IPS DF 6.9 (cell line): ENCODE results near the gene SH3GLB2.
"Not testable (repeated sequence)": the region's sequence is repeated elsewhere in the genome, so short reads cannot be mapped to it uniquely, and the experiment has no call there.

Source experiments
- DNase-seq: peaks from one replicate; pipeline ENCODE4 v3.0.0-alpha.2; 2013; ENCODE audit warnings: low read depth, low spot score
- H3K27ac ChIP-seq: one replicate; pipeline ENCODE4 v1.5.1; 2013; ENCODE audit warnings: low read length, control low read depth
- H3K27me3 ChIP-seq: 2 replicates; pipeline ENCODE4 v1.6.1; 2013; ENCODE audit warnings: mild to moderate bottlenecking, low read length; ENCODE audit not compliant: control insufficient read depth, insufficient read depth
- H3K36me3 ChIP-seq: 2 replicates; pipeline ENCODE4 v1.6.1; 2013; ENCODE audit warnings: low read length; ENCODE audit not compliant: control insufficient read depth, insufficient read depth
- H3K4me1 ChIP-seq: 2 replicates; pipeline ENCODE4 v1.6.1; 2013; ENCODE audit warnings: low read length; ENCODE audit not compliant: control insufficient read depth, insufficient read depth
- H3K4me3 ChIP-seq: 2 replicates; pipeline ENCODE4 v1.5.1; 2013; ENCODE audit warnings: mild to moderate bottlenecking, low read length
- H3K9me3 ChIP-seq: 2 replicates; pipeline ENCODE4 v1.6.1; 2013; ENCODE audit warnings: low read length, inconsistent platforms; ENCODE audit not compliant: control insufficient read depth, insufficient read depth
- WGBS: extraction: QIAGEN DNeasy Blood & Tissue Kit; methylation state at CpG from one replicate; pipeline ENCODE4 v1.1.7; 2013; ENCODE audit warnings: mixed read lengths, missing lambda C conversion rate; ENCODE audit not compliant: insufficient read length, insufficient coverage; 5-methylcytosine and 5-hydroxymethylcytosine counted together

SH3GLB2 gene

DNA sequence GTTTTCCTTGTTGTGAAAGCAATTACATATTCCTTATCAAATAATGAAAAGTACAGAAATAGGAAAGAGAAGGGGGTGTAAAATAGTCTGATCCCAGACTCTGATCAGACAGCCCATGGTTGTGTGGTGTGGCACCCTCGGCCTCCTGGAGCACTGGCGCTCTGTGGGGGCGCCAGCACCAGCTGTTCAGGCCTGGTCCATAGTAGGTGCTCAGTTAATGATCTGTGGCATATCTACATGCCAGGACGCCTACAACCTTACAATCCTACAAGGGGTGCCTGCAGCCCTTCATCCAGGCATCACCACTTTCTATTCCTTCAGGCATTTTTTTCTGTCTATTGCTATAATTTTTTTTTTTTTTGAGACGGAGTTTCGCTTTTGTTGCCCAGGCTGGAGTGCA lies 24.9 kb upstream of the SH3GLB2 start:
- Histone ChIP-seq H3K4me3 (no peak overlapping the region), H3K4me1 (no peaks in the 10 kb centered on the region), H3K27me3 (no peaks in the 10 kb centered on the region), H3K27ac (no peak overlapping the region), H3K36me3 (peaks cover 19% of the 10 kb centered on the region), H3K9me3 (no peaks in the 10 kb centered on the region)
- no CpG with 5 or more reads among the region's 6 CpGs for WGBS
- no peak for DNase-seq

DNA sequence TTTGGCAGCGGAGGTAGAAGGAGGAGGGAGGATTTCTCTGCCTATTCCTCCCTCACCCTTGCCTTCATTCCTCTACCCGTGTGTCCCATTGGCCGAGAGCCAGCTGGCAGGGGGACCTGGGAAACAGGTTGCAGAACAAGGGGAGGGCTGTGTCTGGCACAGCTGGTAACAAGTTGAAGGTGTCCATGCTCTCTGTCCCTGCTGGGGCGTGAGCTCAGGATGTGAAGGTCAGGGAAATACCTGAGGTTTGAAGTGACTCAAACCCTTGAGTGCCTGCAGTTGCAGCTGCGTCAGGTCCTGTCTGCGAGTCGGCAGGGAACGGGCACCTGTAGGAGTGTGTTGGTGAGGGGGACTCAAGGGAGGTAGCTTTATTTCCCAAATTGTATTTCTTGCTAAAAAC lies 24.5 kb upstream of the SH3GLB2 start:
- H3K36me3 ChIP-seq = peaks cover 19% of the 10 kb centered on the region
- DNase-seq = no peak
- WGBS = no CpG with 5 or more reads among the region's 8 CpGs

DNA sequence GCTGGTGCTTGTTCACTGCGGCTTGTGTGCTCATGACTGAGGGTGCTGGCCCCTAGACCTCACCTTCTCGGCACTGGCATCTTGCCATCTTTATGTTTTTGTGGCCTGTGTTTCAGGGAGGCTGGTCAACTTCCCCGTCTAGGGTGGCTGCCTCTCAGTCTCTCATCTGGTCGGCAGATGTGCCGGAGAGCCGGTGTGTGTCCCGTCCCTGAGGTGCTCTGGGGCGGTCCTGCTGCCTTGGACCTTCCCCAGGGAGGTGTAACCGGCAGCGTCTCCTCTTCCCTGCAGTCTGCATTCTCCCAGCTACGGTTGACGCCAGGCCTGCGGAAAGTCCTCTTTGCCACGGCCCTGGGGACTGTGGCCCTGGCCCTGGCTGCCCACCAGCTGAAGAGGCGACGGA lies 13.9 kb upstream of the SH3GLB2 start:
- DNase-seq = no peak
- H3K4me3 ChIP-seq = no peak overlapping the region
- H3K27ac ChIP-seq = no peak overlapping the region
- H3K4me1 ChIP-seq = 0 out of 2 replicates have a peak, but pooled peaks cover 3% of the 10 kb centered on the region
- H3K9me3 ChIP-seq = no peaks in the 10 kb centered on the region
- H3K36me3 ChIP-seq = peaks cover 9% of the 10 kb centered on the region
- no peaks in the 10 kb centered on the region for H3K27me3 ChIP-seq
- no CpG with 5 or more reads among the region's 16 CpGs for WGBS

More for the DNA sequence above, 24.5 kb upstream of the SH3GLB2 start:
- no peak overlapping the region for H3K4me3 ChIP-seq
- no peaks in the 10 kb centered on the region for H3K9me3 ChIP-seq
- H3K27ac ChIP-seq = no peak overlapping the region
- H3K27me3 ChIP-seq = no peaks in the 10 kb centered on the region
- H3K4me1 ChIP-seq = no peaks in the 10 kb centered on the region

GRCh38 chr9:129040113-129040643 lies 12.0 kb upstream of the SH3GLB2 start:
- Histone ChIP-seq H3K36me3 (peaks cover 9% of the 10 kb centered on the region), H3K27ac (no peak overlapping the region), H3K9me3 (no peaks in the 10 kb centered on the region), H3K4me3 (no peak overlapping the region), H3K4me1 (0 out of 2 replicates have a peak, but pooled peaks cover 3% of the 10 kb centered on the region), H3K27me3 (no peaks in the 10 kb centered on the region)
- no peak for DNase-seq
- no CpG with 5 or more reads among the region's 12 CpGs for WGBS

DNA sequence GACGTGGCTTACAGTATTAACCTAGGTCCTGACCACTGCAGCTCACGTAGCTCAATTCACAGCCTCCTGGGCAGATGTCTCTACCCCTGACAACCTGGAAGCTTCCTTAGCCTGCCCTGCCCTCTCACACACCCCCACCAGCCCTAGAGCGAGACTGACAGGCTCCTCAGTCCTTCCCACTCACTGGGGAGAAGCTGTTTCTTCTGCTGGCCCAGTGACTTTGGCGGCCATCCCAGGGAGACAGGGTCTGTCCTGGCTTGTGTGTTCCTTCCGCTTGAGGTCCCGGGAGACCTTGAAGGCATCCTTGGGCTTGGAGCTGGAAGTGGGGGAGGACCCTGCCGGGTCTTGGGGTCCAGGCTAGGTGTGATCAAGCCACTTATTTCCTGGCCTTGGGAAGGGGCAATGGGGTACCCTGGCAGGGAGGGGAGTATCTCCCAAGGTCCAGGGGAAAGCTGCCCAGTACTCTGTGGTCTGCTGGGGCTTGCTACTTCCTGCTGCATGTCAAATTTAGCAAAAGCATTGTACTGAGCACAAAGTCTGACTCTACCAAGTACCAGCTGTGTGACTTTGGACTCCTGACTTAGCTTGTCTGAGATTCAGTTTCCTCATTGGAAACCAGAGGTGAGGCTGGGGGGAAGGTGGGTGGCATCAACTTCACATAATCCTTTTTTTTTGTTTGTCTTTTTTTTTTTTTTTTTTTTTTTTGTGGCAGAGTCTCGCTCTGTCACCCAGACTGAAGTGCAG lies 10.2 kb upstream of the SH3GLB2 start:
- Histone ChIP-seq H3K27ac (no peak overlapping the region), H3K4me3 (no peak overlapping the region)

GRCh38 chr9:129037767-129038098 lies 9.6 kb upstream of the SH3GLB2 start:
- Histone ChIP-seq H3K4me3 (no peak overlapping the region), H3K36me3 (peaks cover 9% of the 10 kb centered on the region), H3K27ac (no peak overlapping the region), H3K9me3 (no peaks in the 10 kb centered on the region), H3K4me1 (0 out of 2 replicates have a peak, but pooled peaks cover 3% of the 10 kb centered on the region), H3K27me3 (no peaks in the 10 kb centered on the region)
- WGBS = no CpG with 5 or more reads among the region's 6 CpGs
- no peak for DNase-seq

More for the DNA sequence above, 10.2 kb upstream of the SH3GLB2 start:
- WGBS = no CpG with 5 or more reads among the region's 8 CpGs
- Histone ChIP-seq H3K4me1 (0 out of 2 replicates have a peak, but pooled peaks cover 3% of the 10 kb centered on the region), H3K36me3 (peaks cover 9% of the 10 kb centered on the region), H3K27me3 (no peaks in the 10 kb centered on the region), H3K9me3 (no peaks in the 10 kb centered on the region)
- no peak for DNase-seq

DNA sequence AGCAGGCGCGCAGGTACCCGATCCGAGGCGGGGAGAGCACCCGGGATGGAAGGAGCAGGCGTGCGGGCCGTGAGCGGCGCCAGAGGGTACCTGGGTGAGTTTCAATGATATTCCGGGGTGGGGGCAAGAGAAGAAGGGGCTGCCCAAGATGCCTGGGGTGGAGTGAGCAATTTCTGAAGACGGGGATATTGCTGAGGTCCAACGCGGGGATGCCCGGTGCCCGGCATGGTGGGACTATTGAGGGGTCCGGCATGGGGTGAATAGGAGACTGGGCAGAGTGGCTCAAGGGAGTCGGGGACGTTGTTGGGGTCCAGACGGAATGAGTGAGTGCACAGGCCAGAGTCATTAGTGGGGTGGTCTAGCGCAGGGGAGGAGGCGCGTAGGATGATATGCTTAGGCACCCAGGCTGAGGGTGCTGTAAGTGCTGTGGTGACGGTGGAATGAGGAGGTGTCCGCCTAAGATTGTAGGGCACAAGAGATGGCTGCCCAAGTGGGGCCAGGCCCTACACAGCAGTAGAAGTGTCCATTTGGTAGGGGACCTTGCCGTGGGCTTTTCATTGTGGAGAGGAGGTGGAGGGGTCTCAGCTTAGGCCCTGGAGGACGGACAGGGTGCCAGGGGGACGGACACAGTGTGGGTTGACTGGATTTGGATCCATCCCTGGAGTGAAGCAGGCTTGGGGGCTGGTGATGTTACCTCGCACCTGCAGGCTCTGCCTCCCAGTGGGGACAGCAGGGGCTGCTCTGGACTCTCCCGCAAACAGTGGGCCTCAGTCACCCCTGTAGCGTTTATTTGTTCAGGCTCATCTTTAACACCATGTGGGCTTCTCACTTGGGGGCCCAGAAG lies 9.0 kb upstream of the SH3GLB2 start:
- no CpG with 5 or more reads among the region's 32 CpGs for WGBS
- H3K9me3 ChIP-seq = no peaks in the 10 kb centered on the region
- no peak overlapping the region for H3K27ac ChIP-seq
- H3K27me3 ChIP-seq = no peaks in the 10 kb centered on the region
- 0 out of 2 replicates have a peak, but pooled peaks cover 3% of the 10 kb centered on the region for H3K4me1 ChIP-seq
- DNase-seq = no peak
- peaks cover 5% of the 10 kb centered on the region for H3K36me3 ChIP-seq
- H3K4me3 ChIP-seq = peak overlapping the region; percentile 98

- 0 out of 2 replicates have a peak, but pooled peaks cover 3% of the 10 kb centered on the region for H3K4me1 ChIP-seq
- peak within 1 kb of the TSS; percentile 98 for H3K4me3 ChIP-seq
- H3K36me3 ChIP-seq = no peaks in the 10 kb centered on the region
- no peaks in the 10 kb centered on the region for H3K9me3 ChIP-seq
- no peak within 1 kb of the TSS for H3K27ac ChIP-seq
- WGBS = no CpG with 5 or more reads among the region's 49 CpGs
- peak; percentile 94 for DNase-seq
- H3K27me3 ChIP-seq = no peaks in the 10 kb centered on the region
These were observed 8.3 kb upstream of the SH3GLB2 start, which contains the start of gene MIGA2 for GRCh38 chr9:129036241-129036922. TSS of gene MIGA2 (plus strand) at chr9:129036626. CDS start at chr9:129040595, 3,969 bp downstream.

DNA sequence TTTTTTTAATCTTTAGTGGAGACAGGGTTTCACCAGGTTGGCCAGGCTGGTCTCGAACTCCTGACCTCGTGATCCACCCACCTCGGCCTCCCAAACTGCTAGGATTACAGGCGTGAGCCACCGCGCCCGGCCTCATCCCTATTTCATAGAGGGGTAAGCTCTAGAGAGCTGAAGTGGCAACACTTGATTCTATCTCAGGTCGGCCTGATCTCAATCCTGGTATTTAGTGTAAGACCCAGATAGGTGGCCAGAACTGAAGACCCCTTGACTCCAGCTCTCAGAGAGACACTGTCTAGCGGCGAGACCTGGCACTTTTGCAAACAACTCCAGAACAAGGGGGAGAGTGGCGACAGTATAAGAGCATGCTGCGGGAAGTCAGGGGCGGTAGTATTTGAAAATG lies 7.7 kb upstream of the SH3GLB2 start:
- not testable (repeated sequence) for H3K9me3 ChIP-seq, DNase-seq, H3K27ac ChIP-seq, H3K36me3 ChIP-seq, H3K4me3 ChIP-seq, H3K4me1 ChIP-seq, H3K27me3 ChIP-seq
- no CpG with 5 or more reads among the region's 13 CpGs for WGBS

DNA sequence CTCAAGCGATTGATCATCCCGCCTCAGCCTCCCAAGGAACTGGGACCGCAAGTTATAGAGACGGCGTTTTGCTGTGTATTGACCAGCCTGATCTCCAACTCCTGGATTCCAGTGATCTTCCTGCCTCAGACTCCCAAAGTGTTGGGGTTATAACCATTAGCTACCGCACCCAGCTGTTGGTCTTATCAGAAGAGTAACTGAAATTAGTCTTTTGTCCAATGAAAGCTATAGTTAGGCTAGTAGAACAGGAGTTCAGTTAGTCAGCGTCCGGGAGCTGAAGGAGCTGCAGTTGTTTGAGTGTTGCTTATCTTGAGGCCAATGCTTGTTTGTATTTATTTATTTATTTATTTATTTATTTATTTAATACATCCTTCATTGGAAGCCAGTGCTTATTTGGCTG lies 5.1 kb upstream of the SH3GLB2 start:
- DNase-seq = no peak
- H3K9me3 ChIP-seq = no peaks in the 10 kb centered on the region
- no peak overlapping the region for H3K27ac ChIP-seq
- WGBS = no CpG with 5 or more reads among the region's 8 CpGs
- no peak overlapping the region for H3K4me3 ChIP-seq
- no peaks in the 10 kb centered on the region for H3K36me3 ChIP-seq
- H3K4me1 ChIP-seq = 0 out of 2 replicates have a peak, but pooled peaks cover 3% of the 10 kb centered on the region
- H3K27me3 ChIP-seq = no peaks in the 10 kb centered on the region
